Neural crest cell (in vitro differentiated cells): ENCODE data around the gene USP27X. TPM values are rescaled to one million over a fixed set of nuclear protein-coding genes. Genes with fewer than 3 reads are reported as not detected.

Experiments
- DNase-seq: peaks from one replicate; pipeline ENCODE4 v3.0.0; 2021; ENCODE audit warnings: low read depth, mixed read lengths, low spot score
- H3K27ac Mint-ChIP-seq: one replicate; pipeline ENCODE4 v1.8.0; 2021; ENCODE audit warnings: mild to moderate bottlenecking, mixed read lengths; ENCODE audit not compliant: unreplicated experiment
- H3K27me3 Mint-ChIP-seq: 2 replicates; pipeline ENCODE4 v1.8.0; 2021; ENCODE audit warnings: low read depth, mild to moderate bottlenecking, mixed read lengths
- H3K36me3 Mint-ChIP-seq: 2 replicates; pipeline ENCODE4 v1.8.0; 2021; ENCODE audit warnings: low read depth, mild to moderate bottlenecking, mixed read lengths
- H3K4me1 Mint-ChIP-seq: 2 replicates; pipeline ENCODE4 v1.8.0; 2021; ENCODE audit warnings: mixed read lengths
- H3K4me3 Mint-ChIP-seq: one replicate; pipeline ENCODE4 v1.8.0; 2021; ENCODE audit warnings: mild to moderate bottlenecking, mixed read lengths
- H3K9me3 Mint-ChIP-seq: 2 replicates; pipeline ENCODE4 v1.8.0; 2021; ENCODE audit warnings: mixed read lengths
- total RNA-seq: library from RNA; stranded (reverse); gene quantifications from 2 replicates; pipeline ENCODE4 v1.2.1, GENCODE V29; 2021
- TF ChIP-seq, protein P1 (sequence below): fragments of 200-600 bp; sonication (generic); conservative IDR thresholded peaks from 2 replicates; pipeline ENCODE4 v1.5.0; 2021; ENCODE audit warnings: antibody characterized with exemption, mild to moderate bottlenecking

The USP27X gene
- total RNA-seq, 1 donor from 2014 or later, result 7.3 TPM

DNA sequence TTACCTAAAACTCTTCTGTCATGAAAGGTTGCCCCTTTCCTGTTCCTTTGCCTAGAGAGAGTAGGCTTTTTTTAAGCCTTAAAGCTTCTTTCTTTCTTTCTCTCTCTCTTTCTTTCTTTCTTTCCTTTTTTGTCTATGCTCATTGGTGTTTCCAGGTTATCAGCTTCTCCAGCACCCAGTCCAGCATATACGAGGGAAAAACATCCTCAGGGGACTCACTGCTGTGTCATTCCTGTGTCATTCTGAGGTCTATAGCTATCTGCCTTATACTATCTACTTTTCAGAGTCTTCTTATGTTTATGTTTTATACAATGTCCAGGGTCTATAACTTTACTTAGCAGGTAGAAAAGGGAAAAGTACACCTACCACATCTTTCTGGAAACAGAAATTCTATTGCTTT is 10.5 kb upstream of the USP27X start:
- peaks cover 16% of the 10 kb centered on the region for H3K27me3 Mint-ChIP-seq
- no peaks in the 10 kb centered on the region for H3K36me3 Mint-ChIP-seq
- no peaks in the 10 kb centered on the region for H3K9me3 Mint-ChIP-seq
- TF ChIP-seq, protein P1, sequence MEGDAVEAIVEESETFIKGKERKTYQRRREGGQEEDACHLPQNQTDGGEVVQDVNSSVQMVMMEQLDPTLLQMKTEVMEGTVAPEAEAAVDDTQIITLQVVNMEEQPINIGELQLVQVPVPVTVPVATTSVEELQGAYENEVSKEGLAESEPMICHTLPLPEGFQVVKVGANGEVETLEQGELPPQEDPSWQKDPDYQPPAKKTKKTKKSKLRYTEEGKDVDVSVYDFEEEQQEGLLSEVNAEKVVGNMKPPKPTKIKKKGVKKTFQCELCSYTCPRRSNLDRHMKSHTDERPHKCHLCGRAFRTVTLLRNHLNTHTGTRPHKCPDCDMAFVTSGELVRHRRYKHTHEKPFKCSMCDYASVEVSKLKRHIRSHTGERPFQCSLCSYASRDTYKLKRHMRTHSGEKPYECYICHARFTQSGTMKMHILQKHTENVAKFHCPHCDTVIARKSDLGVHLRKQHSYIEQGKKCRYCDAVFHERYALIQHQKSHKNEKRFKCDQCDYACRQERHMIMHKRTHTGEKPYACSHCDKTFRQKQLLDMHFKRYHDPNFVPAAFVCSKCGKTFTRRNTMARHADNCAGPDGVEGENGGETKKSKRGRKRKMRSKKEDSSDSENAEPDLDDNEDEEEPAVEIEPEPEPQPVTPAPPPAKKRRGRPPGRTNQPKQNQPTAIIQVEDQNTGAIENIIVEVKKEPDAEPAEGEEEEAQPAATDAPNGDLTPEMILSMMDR, result no peak
- no peak overlapping the region for H3K27ac Mint-ChIP-seq
- no peak for DNase-seq
- H3K4me3 Mint-ChIP-seq, result no peak overlapping the region
- no peaks in the 10 kb centered on the region for H3K4me1 Mint-ChIP-seq

GRCh38 chrX:49876750-49877149 is 2.5 kb upstream of the USP27X start:
- H3K27ac Mint-ChIP-seq, result no peak overlapping the region
- no peak for DNase-seq
- TF ChIP-seq, protein P1, result peak; percentile 68
- H3K36me3 Mint-ChIP-seq, result peaks cover 7% of the 10 kb centered on the region
- peak overlapping the region; percentile 85 for H3K4me3 Mint-ChIP-seq
- H3K4me1 Mint-ChIP-seq, result peaks cover 14% of the 10 kb centered on the region
- peaks cover 7% of the 10 kb centered on the region for H3K9me3 Mint-ChIP-seq
- no peaks in the 10 kb centered on the region for H3K27me3 Mint-ChIP-seq

- Mint-ChIP-seq H3K4me3 (peak overlapping the region; percentile 85), H3K36me3 (peaks cover 9% of the 10 kb centered on the region), H3K27ac (no peak overlapping the region)
Observed at GRCh38 chrX:49877397-49878101, 1.7 kb upstream of the USP27X start.

GRCh38 chrX:49878128-49878833 is 1.0 kb upstream of the USP27X start:
- DNase-seq, result no peak
- H3K9me3 Mint-ChIP-seq, result peaks cover 7% of the 10 kb centered on the region
- H3K27me3 Mint-ChIP-seq, result no peaks in the 10 kb centered on the region
- TF ChIP-seq, protein P1, result no peak
- peak overlapping the region; percentile 83 for H3K27ac Mint-ChIP-seq
- peaks cover 9% of the 10 kb centered on the region for H3K36me3 Mint-ChIP-seq
- H3K4me3 Mint-ChIP-seq, result peak overlapping the region; percentile 95
- H3K4me1 Mint-ChIP-seq, result peaks cover 18% of the 10 kb centered on the region

More at GRCh38 chrX:49877397-49878101, 1.7 kb upstream of the USP27X start:
- Mint-ChIP-seq H3K9me3 (peaks cover 7% of the 10 kb centered on the region), H3K27me3 (no peaks in the 10 kb centered on the region), H3K4me1 (peaks cover 18% of the 10 kb centered on the region)
- TF ChIP-seq, protein P1, result no peak
- no peak for DNase-seq

GRCh38 chrX:49879656-49880277 is 483 bp downstream of the USP27X start:
- DNase-seq, result no peak
- peaks cover 7% of the 10 kb centered on the region for H3K9me3 Mint-ChIP-seq
- H3K4me1 Mint-ChIP-seq, result peaks cover 24% of the 10 kb centered on the region
- no peaks in the 10 kb centered on the region for H3K27me3 Mint-ChIP-seq
- peak overlapping the region; percentile 95 for H3K4me3 Mint-ChIP-seq
- H3K36me3 Mint-ChIP-seq, result peaks cover 12% of the 10 kb centered on the region
- peak overlapping the region; percentile 27 for H3K27ac Mint-ChIP-seq
- TF ChIP-seq, protein P1, result no peak
